ENCODE results near the gene PTPRS. TPM values are rescaled to one million over a fixed set of nuclear protein-coding genes. Genes with fewer than 3 reads are reported as not detected.
A peak's percentile ranks its signal among the peaks of the same experiment; 100 is the strongest.

The PTPRS gene
- total and polyA plus RNA-seq, 9 of the 15 experiments (the other 6 are each of a cell fraction or from before 2014, with no cell fraction given): 1.1 to 49.4 (median 14.1) TPM

DNA sequence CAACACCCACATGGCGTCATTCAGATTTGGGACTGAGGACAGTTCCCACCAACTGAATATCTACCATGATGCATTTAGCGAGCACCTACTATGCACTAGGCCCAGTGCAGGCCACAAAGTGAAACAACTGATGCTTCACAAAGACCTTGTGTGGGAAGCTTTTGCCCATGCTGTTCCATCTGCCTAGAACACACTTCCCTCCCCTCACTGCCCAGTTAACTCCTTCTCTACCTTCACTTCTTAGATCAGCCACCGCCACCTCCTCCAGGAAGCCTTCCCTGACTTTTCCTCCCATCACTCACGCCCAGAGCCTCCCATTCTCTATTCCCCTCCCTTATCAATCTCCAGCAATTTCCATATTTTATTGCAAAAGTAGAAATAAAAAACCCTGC, 25.7 kb downstream of the PTPRS start (continued):
- no peak for TF ChIP-seq PRPF4 (IDR thresholded peaks at IDR 0.05; ENCODE audit: insufficient read depth, low read depth, low read length, poor library complexity, severe bottlenecking)
- TF ChIP-seq THRAP3 (IDR thresholded peaks at IDR 0.05; ENCODE audit: borderline replicate concordance): no peak
- no peak for TF ChIP-seq SP2 (IDR thresholded peaks at IDR 0.05; ENCODE audit: extremely low read depth, low read depth, low read length, poor library complexity, severe bottlenecking)
- TF ChIP-seq SMARCA5 (IDR thresholded peaks at IDR 0.05): peak; percentile 91
- TF ChIP-seq, protein P1, sequence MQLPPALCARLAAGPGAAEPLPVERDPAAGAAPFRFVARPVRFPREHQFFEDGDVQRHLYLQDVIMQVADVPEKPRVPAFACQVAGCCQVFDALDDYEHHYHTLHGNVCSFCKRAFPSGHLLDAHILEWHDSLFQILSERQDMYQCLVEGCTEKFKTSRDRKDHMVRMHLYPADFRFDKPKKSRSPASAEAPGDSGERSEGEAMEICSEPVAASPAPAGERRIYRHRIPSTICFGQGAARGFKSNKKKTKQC (CRISPR knock-in tag; IDR thresholded peaks at IDR 0.05): no peak
- peak; percentile 78 for TF ChIP-seq RBM25 (IDR thresholded peaks at IDR 0.05; ENCODE audit: low read depth, low read length, severe bottlenecking)
- TF ChIP-seq ZC3H4 (CRISPR knock-in tag; IDR thresholded peaks at IDR 0.05; ENCODE audit: borderline replicate concordance): no peak

DNA sequence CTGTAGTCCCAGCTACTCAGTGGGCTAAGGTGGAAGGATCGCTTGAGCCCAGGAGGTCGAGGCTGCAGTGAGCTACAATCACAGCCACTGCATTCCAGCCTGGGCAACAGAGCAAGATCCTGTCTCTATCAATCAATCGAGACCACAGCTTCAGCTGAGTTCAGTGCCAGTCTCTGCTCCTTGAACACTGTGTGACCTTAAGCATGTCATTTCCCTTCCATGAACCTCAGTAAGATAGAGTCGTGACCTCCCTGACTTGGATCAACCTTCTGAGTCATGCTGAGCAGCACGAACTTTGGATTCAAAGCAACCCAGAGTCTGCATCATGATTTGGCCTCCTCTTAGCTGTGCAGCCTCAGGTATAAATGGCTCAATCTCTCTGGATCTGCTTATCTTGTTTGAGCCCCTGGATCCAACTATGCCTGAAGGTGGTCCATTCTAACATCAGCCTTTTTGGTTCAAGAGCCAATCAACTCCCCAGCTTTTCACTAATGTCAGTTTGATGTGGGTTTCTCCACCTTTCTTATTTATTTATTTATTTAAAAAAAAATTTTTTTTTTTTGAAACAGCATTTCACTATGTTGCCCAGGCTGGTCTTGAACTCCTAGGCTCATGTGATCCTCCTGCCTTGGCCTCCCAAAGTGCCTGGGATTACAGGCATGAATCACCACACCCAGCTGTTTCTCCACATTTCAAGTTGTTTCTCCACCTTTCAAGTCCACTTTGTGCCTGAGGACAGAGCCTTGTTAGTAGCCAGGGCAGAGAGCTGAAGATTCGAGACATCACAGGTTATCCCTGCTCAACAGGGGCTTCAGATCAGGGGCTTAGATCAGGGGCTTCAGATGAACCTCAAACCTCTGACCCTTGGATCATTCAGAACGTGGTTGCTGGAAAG, 26.4 kb downstream of the PTPRS start:
- ChIA-PET CTCF (ENCODE audit: low intra/inter-chr PET ratio) (no interaction called here), POLR2A (no interaction called here)
- no peak overlapping the region for H3K4me3 ChIP-seq
- intact Hi-C loops (cut with micrococcal nuclease) (no loop called here), in situ Hi-C loops (cut with MboI) (no loop called here)
- no peak overlapping the region for H2AFZ ChIP-seq (ENCODE audit: low read depth, low read length)
- ATAC-seq (peak; percentile 45; the same call in 2 of the 3 replicates), FAIRE-seq (peak; percentile 77), DNase-seq (ENCODE audit: extremely low read depth in 1 of 4, low spot score in 3 of 4) (peak in 3 of 4 experiments; percentile 35 to 46 (median 37))
- H3K9me3 ChIP-seq (replicated peaks; ENCODE audit: control insufficient read depth, insufficient read depth, low read depth, low read length): no peaks in the 10 kb centered on the region
- H3K4me1 ChIP-seq (replicated peaks in 1 of 2; ENCODE audit: control insufficient read depth in 2 of 2, insufficient read depth in 2 of 2, low read length in 2 of 2): no peaks in the 10 kb centered on the region; a peak in 1 of 5 replicates
- BruUV-seq (replicated peaks): no TSS peak
- no peaks in the 10 kb centered on the region for H3K79me2 ChIP-seq (ENCODE audit: control insufficient read depth, insufficient read depth, low read length)
- H3K9ac ChIP-seq (ENCODE audit: insufficient read depth in 1 of 2, low read depth in 2 of 2, low read length in 2 of 2): no peak overlapping the region
- H3K36me3 ChIP-seq (ENCODE audit: control insufficient read depth, insufficient read depth, low read length): no peaks in the 10 kb centered on the region
- peaks cover 5% of the 10 kb centered on the region; the same call in 1 of the 2 replicates for H4K20me1 ChIP-seq (replicated peaks; ENCODE audit: control insufficient read depth, insufficient read depth, low read length)
- WGBS (ENCODE audit: insufficient coverage, low coverage, missing lambda C conversion rate): 8% methylated on average over 7 of the region's 7 CpGs
- H3K27me3 ChIP-seq (ENCODE audit: control insufficient read depth in 2 of 2, insufficient read depth in 2 of 2, low read length in 2 of 2): no peaks in the 10 kb centered on the region
- H3K9me1 ChIP-seq (ENCODE audit: control insufficient read depth, insufficient read depth, low read length): no peaks in the 10 kb centered on the region
- no peak overlapping the region for H3K27ac ChIP-seq (ENCODE audit: extremely low read depth, low read depth, low read length)
- H3K4me2 ChIP-seq (ENCODE audit: insufficient read depth, low read length): no peak overlapping the region
- no peak for TF ChIP-seq ARID1B (IDR thresholded peaks at IDR 0.05)
- TF ChIP-seq PML (IDR thresholded peaks at IDR 0.05; ENCODE audit: low read length): no peak
- TF ChIP-seq GABPB1 (CRISPR knock-in tag; IDR thresholded peaks at IDR 0.05): no peak
- TF ChIP-seq MAFG (tag; conservative IDR thresholded peaks at IDR 0.05): no peak
- TF ChIP-seq YBX1 (IDR thresholded peaks at IDR 0.05): no peak
- TF ChIP-seq, protein P2, sequence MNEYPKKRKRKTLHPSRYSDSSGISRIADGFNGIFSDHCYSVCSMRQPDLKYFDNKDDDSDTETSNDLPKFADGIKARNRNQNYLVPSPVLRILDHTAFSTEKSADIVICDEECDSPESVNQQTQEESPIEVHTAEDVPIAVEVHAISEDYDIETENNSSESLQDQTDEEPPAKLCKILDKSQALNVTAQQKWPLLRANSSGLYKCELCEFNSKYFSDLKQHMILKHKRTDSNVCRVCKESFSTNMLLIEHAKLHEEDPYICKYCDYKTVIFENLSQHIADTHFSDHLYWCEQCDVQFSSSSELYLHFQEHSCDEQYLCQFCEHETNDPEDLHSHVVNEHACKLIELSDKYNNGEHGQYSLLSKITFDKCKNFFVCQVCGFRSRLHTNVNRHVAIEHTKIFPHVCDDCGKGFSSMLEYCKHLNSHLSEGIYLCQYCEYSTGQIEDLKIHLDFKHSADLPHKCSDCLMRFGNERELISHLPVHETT (CRISPR knock-in tag; conservative IDR thresholded peaks at IDR 0.05 in 1 of 2, IDR thresholded peaks at IDR 0.05 in 1 of 2): no peak
- TF ChIP-seq, protein P3, sequence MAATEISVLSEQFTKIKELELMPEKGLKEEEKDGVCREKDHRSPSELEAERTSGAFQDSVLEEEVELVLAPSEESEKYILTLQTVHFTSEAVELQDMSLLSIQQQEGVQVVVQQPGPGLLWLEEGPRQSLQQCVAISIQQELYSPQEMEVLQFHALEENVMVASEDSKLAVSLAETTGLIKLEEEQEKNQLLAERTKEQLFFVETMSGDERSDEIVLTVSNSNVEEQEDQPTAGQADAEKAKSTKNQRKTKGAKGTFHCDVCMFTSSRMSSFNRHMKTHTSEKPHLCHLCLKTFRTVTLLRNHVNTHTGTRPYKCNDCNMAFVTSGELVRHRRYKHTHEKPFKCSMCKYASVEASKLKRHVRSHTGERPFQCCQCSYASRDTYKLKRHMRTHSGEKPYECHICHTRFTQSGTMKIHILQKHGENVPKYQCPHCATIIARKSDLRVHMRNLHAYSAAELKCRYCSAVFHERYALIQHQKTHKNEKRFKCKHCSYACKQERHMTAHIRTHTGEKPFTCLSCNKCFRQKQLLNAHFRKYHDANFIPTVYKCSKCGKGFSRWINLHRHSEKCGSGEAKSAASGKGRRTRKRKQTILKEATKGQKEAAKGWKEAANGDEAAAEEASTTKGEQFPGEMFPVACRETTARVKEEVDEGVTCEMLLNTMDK (IDR thresholded peaks at IDR 0.05; ENCODE audit: borderline replicate concordance, insufficient read depth, low read depth, low read length, poor library complexity, severe bottlenecking): no peak
- TF ChIP-seq TEAD2 (tag; IDR thresholded peaks at IDR 0.05): no peak

Data from K562 (cell line).